Measurements from ENCODE around the gene SLC8A1.

GRCh38 chr2:40208463-40208862, 243.4 kb downstream of the SLC8A1 start:
- TF ChIP-seq, protein P1, sequence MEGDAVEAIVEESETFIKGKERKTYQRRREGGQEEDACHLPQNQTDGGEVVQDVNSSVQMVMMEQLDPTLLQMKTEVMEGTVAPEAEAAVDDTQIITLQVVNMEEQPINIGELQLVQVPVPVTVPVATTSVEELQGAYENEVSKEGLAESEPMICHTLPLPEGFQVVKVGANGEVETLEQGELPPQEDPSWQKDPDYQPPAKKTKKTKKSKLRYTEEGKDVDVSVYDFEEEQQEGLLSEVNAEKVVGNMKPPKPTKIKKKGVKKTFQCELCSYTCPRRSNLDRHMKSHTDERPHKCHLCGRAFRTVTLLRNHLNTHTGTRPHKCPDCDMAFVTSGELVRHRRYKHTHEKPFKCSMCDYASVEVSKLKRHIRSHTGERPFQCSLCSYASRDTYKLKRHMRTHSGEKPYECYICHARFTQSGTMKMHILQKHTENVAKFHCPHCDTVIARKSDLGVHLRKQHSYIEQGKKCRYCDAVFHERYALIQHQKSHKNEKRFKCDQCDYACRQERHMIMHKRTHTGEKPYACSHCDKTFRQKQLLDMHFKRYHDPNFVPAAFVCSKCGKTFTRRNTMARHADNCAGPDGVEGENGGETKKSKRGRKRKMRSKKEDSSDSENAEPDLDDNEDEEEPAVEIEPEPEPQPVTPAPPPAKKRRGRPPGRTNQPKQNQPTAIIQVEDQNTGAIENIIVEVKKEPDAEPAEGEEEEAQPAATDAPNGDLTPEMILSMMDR (IDR thresholded peaks at IDR 0.05), result no peak
- TF ChIP-seq POLR2A (IDR thresholded peaks at IDR 0.05), result no peak
